ENCODE measurements around the gene MAP9. TPM values are rescaled to one million over a fixed set of nuclear protein-coding genes. Genes with fewer than 3 reads are reported as not detected.

The MAP9 gene
- total and polyA plus RNA-seq, 2 donors (not counting 3 experiments of a cell fraction or from before 2014, with no cell fraction given), result 0.17 to 1.3 TPM

DNA sequence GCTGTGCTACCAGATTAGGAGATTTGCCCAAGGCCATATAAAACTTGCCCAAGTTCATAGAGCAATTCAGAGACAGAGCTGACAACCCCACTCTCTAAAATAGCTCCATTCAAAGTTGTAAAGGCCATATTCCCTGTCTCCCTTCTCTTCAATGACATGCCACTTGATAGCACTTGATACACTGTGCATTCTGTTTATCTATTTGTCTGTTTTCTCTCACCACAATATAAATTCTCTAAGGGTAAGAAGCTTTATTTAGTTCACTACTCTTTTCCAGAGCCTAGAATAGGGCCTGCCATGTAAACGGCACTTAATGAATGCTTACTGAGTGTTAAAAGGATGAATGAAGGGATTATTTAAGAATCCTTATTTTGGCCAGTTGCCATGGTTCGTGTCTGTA lies 24.1 kb upstream of the MAP9 start:
- BruUV-seq (replicated peaks), result no TSS peak
- POLR2A ChIA-PET, result no interaction called here

More for the DNA sequence above, 24.1 kb upstream of the MAP9 start:
- FAIRE-seq, result no peak
- CTCF ChIA-PET, result interaction anchor here (1.0 to 2.8 kb wide), 6 partner anchors 10 to 552 kb away, joined by 3 to 20 read pairs (median 4); partner anchors contain the start of gene CTSO
- Histone ChIP-seq H3K79me2 (ENCODE audit: control insufficient read depth, insufficient read depth, low read length) (no peaks in the 10 kb centered on the region), H3K9me1 (replicated peaks; ENCODE audit: control insufficient read depth, extremely low read depth, insufficient read depth, low read length) (no peaks in the 10 kb centered on the region), H3K9me3 (replicated peaks; ENCODE audit: control insufficient read depth, insufficient read depth, low read length) (no peaks in the 10 kb centered on the region), H2AFZ (ENCODE audit: low read depth, low read length) (no peak overlapping the region), H3K9ac (replicated peaks; ENCODE audit: extremely low read depth, insufficient read depth, low read length) (no peak overlapping the region), H3K4me1 (ENCODE audit: control insufficient read depth, extremely low read depth, insufficient read depth, low read length) (no peaks in the 10 kb centered on the region), H3K4me2 (ENCODE audit: insufficient read depth, low read length) (no peak overlapping the region), H4K20me1 (replicated peaks; ENCODE audit: control insufficient read depth, extremely low read depth, insufficient read depth, low read length) (no peaks in the 10 kb centered on the region), H3K27me3 (ENCODE audit: control insufficient read depth in 2 of 2, insufficient read depth in 2 of 2, low read length in 2 of 2) (peaks cover 2 to 4% of the 10 kb centered on the region in 2 experiments), H3K4me3 (replicated peaks in 1 of 3; ENCODE audit: insufficient read depth in 1 of 3, low read depth in 1 of 3, low read length in 3 of 3) (no peak overlapping the region), H3K27ac (ENCODE audit: insufficient read depth, low read depth, low read length) (no peak overlapping the region), H3K36me3 (ENCODE audit: control insufficient read depth in 2 of 2, extremely low read depth in 1 of 2, insufficient read depth in 2 of 2, low read length in 2 of 2) (no peaks in the 10 kb centered on the region)
- dilution Hi-C loops (cut with MboI; ENCODE audit: extremely low pct_ligation_motif_present, low sequenced_read_pairs), result no loop called here
- no peak for TF ChIP-seq JUN (IDR thresholded peaks at IDR 0.05; ENCODE audit: borderline replicate concordance, insufficient read depth, insufficient read length, low read depth)
- TF ChIP-seq EZH2 (IDR thresholded peaks at IDR 0.05; ENCODE audit: borderline replicate concordance, low read depth, low read length, severe bottlenecking), result no peak
- TF ChIP-seq MYC (IDR thresholded peaks at IDR 0.05; ENCODE audit: low read depth, low read length), result no peak
- no peak for TF ChIP-seq FOS (IDR thresholded peaks at IDR 0.05; ENCODE audit: borderline replicate concordance, insufficient read depth, low read length)
- no peak for TF ChIP-seq POLR2AphosphoS5 (IDR thresholded peaks at IDR 0.05; ENCODE audit: insufficient read depth, low read depth, low read length)
- TF ChIP-seq POLR2A (IDR thresholded peaks at IDR 0.05; ENCODE audit: low read depth, low read length), result no peak
- TF ChIP-seq GATA2 (IDR thresholded peaks at IDR 0.05; ENCODE audit: insufficient read depth, insufficient read length, low read depth, low read length), result no peak
- TF ChIP-seq, protein P1, sequence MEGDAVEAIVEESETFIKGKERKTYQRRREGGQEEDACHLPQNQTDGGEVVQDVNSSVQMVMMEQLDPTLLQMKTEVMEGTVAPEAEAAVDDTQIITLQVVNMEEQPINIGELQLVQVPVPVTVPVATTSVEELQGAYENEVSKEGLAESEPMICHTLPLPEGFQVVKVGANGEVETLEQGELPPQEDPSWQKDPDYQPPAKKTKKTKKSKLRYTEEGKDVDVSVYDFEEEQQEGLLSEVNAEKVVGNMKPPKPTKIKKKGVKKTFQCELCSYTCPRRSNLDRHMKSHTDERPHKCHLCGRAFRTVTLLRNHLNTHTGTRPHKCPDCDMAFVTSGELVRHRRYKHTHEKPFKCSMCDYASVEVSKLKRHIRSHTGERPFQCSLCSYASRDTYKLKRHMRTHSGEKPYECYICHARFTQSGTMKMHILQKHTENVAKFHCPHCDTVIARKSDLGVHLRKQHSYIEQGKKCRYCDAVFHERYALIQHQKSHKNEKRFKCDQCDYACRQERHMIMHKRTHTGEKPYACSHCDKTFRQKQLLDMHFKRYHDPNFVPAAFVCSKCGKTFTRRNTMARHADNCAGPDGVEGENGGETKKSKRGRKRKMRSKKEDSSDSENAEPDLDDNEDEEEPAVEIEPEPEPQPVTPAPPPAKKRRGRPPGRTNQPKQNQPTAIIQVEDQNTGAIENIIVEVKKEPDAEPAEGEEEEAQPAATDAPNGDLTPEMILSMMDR (IDR thresholded peaks at IDR 0.05; ENCODE audit: extremely low read depth in 1 of 2, insufficient read depth in 1 of 2, low read depth in 1 of 2, low read length in 2 of 2), result no peak
- TF ChIP-seq, protein P2, sequence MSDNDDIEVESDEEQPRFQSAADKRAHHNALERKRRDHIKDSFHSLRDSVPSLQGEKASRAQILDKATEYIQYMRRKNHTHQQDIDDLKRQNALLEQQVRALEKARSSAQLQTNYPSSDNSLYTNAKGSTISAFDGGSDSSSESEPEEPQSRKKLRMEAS (IDR thresholded peaks at IDR 0.05; ENCODE audit: insufficient read depth, insufficient read length), result no peak
- intact Hi-C loops (cut with micrococcal nuclease), result loop anchor here (5.0 kb wide), 1 partner anchor 976 kb away; no protein-coding TSS in a partner anchor
- DNase-seq (ENCODE audit: low read depth, low spot score), result no peak

Measured in endothelial cell of umbilical vein (primary cell).